Renal pelvis (tissue), 4 donors: ENCODE results near the gene ABLIM1. TPM values are rescaled to one million over a fixed set of nuclear protein-coding genes. Genes with fewer than 3 reads are reported as not detected.

Experiments used
- DNase-seq: peaks from one replicate; pipeline ENCODE4 v3.0.0-alpha.2; 2013
- polyA plus RNA-seq, 3 donors: library from polyadenylated mRNA; unstranded; fragments of 120-200 nt; gene quantifications; one replicate each; pipeline ENCODE4 v1.2.1, GENCODE V29; 2013; ENCODE audit not compliant: insufficient read length in 3 of 3

The ABLIM1 gene
- polyA plus RNA-seq, 3 donors = 82.3 to 116 (median 108) TPM

DNA sequence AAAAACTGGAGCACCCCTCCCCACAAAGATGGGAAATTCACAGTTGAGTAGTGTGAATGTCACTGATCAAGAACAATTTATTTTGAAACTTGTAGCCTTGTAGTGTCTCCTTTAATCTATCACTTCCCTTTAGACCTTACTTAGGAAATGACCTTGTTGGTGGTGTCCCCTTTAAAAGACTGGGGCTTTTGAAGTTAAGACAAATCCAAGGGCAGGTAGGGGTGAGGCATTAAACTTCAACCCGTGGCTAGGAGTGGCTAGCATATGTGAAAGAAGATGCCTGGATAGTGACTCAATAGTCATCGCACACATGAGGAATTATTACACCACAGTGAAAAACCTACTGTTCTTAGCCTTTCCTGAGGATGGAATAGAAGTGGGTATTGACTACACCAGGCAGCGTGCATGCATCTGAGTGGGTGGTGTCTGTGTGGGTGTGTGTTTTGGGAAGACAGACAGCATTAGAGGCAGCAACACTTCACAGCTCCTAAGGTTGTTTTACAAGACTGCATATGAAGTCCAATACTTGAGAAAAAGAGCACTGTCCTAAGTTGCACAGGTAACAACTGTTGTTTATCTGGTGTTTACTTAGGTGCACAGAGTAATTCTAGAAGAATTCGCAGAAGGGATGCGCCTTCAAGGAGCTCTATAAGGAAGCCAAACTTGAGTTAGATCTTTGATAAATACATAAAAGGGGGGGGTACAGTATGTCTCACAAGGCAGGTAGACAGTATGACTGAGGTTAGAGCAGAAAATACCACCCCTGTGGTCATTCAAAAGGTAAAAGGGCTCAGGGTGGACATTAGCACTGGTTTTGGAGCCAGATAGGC, 32.9 kb downstream of the ABLIM1 start:
- no peak for DNase-seq

DNA sequence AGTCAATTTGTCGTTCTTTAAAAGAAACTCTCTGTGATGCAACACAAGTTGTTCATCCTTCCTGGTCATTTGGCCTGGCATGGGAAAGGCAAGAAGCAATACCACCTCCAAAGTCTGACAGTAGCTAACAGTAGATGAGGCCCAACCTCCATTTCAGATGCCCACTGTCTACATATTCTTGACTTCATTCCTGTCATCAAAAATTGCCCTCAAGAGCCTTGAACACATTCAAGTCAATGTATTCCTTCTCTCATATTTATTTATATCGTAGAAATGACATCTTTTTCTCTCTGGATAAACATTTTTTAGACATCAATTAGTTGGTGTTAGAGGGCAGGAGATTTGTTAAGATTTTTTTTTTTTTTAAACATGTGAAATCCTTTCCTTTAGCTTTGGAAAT, 33.7 kb downstream of the ABLIM1 start:
- no peak for DNase-seq

DNA sequence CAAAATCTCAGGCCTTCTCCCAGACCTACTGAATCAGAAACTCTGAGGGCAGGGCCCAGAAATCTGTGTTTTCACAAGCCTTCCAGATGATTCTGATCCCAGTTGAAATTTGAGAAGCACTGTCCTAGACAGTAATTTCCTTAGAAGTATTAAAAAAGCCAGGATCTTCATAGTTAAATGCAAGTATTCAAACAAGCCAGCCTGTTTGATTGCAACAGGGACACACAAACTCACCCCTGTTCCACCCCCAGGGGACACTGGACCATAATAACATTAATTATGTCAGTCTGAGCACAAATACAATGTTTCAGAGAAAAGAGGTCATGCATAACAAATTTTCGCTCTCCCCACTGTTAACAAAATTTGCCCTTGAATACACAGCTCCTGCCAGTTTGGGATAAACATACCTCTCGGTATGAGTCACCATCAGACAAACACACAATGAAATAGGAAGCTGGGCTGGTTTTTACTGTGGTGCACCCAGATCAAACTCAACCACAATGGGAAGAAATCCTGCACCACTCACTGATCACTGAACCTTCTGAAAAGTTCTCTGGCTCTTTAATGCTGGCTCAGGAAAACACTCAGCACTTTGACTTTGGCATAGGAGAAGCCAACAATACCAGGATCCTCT, 34.3 kb downstream of the ABLIM1 start:
- DNase-seq = no peak

DNA sequence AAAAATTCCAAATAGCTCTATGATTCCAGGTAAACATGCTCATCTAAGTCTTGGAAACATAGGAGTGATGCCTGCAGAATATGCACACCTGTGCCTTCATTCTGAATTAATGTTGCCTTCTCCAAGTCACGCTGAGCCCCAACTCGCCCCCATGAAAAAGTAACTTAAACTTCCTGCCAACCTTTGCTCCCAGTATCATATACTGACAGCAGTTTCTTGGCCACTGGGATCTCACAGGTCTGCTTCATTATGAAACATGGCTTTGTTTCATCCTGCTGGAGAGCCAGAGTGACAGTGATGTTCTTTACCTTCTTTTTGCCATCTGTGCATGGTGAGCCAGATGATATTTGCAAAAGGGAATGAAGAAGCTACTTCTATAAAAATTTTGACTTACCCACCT, 34.9 kb downstream of the ABLIM1 start:
- DNase-seq = no peak

DNA sequence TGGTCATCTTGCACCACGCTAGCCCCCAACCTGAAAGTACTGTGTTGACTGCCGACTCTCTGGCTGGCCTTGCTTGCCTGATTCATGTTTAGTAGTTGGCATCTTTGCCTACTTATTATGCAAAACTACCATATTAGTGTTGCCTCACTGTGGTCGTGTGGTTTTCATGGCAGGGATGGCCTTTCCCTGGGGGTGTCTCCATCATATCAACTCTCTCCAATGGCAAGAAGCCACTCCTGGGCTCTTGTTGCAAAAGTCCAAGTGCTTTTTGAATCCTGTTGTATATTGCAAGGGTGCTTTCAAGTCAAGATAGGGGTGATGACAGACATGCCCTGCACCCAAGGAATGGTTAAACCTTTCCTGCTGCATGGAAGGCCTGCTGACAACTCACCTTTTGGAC, 39.4 kb downstream of the ABLIM1 start:
- no peak for DNase-seq

DNA sequence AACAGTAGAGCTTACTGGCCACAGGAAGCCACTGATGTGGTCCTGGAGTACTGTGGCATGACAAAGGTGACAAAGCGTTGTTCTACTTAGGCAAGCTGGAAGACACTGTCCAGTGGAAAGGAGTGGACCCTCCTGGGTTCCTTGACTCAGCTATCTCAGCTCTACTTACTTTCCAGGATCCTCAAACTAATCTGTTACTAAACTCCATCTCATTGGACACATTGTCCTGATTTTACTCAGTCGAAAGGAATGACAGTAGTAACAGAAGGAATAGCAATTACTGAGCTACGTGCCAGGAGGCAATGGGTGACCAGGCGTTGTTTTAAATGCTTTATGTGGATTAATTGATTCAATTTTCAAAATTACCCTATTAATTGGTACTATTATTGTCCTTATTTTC, 41.6 kb downstream of the ABLIM1 start:
- DNase-seq = no peak

DNA sequence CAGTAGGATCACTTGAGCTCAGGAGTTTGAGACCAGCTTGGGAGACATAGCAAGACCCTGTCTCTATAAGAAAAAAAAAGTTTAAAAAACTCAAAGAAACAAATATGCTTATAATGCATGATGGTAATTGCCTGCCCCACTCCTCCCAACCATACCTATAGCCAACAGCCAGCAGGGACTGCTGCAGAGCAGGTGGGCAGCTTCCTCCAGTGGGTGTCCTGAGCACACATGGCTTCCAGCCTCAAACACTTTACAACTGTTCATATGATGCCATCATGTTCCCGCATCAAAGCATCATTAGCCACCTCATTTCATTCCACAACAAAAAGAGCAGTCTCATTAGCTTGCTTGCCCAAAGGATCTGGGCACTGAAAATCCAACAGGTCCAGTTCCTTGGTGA, 42.0 kb downstream of the ABLIM1 start:
- DNase-seq = no peak

DNA sequence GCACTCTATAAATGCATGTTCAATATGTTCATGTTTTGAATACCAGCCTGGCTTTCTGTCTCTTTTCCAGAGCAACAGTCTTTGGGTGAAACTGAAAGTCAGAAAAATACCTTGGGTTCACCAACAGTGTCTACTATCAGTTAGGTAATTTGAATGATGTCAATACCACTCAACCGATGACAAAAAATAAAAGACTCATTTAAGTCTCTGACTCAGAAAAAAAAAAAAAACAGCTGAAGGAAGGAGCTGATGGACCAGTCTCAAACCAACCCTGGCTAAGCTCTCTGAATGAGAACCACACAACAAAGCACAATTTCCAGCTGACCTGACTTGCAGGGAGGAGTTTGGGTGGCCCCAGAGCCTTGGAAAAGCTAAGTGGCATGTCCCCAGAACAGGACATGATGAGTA, 42.5 kb downstream of the ABLIM1 start:
- no peak for DNase-seq

DNA sequence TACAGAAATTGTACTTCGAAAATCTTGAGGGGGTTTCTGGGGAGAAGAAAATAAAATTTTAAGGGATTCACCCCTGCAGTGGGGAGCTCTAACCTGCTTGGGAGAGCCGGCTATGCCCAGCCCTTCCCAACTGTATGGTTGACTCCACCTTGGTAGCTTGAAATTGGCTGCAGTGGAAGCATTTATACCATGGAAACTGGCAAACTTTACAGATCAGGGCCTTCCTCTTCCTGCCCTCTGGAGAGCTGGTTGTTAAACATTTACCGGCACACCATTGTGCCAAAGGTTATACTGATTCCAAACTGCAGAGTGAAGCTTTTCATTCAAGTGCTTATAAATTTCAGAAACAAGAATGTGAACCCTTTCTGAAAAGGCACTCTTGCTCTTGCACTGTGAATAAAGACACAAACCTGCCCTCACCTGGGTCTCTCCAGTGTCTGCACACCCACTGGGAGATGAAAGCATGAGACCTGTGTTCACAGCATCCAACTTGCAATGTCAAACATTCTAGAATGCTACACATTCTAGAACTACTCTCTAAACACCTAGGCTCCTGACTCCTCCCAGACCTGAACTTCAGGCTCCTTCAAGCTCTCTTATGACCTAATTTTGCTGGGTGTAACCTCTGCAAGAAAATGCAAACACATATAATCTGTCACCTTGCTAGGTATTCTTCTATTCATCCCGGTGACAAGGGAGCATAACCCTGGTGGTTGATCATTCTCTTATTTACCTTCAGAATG, 44.7 kb downstream of the ABLIM1 start:
- peak; percentile 56 for DNase-seq

DNA sequence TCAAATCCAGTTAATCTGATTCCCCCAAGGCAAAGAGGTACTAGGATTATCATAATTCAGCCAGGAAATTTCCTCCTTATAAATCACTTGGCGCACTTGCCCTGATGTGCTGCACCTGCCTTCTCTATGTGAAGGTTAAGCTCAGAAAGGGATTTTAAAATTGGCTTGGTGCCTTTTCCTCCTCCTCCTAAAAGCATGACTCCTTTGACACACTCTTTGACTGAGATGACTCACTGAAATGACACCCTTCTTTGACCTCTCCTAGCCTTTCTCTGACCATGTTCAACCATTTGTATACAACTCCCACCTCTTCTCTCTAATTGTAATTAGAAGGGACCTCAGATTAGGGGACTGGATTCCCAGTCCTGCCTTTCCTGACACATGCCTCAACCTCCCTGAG, 46.5 kb downstream of the ABLIM1 start:
- DNase-seq = no peak

DNA sequence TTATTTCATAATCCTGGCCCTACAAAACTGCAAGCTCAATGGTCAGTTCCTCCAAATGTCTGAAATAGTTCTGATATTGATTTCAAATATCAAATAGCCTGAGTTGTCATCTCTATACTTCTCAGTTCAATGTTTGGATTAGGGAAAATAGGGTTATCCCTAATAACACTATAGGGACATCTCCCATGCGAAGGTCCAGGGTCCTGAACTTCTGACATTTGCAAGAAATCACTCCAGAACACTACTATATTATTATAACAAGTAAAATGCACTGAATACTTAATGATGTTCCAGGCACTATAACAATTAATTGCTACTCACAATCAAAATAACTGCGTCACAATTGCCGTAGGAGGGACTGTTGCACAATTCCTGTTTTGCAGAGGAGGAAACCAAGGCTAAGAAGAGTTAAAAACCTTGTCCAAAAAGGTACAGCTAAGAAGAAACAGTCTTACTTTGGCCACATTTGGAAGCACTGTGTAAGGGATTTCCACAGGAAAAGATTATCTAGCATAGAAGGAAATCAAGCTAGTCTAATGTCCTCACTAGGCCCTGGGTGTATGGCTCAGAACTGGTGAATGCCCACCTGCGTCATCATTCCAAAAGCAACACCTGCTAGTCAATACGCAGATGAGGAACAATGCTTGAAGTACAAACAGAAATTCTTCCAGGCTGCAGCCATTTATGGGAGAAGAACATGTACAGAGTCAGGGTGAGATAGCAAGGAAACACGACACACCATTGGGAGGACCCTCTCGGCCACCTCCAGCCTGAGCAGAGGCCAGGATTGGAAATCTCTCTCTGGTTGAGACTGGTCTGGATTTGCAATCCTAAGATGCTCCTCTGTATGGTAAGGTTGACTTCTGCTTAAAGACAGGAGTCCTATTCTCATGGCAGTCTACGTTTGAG, 48.3 kb downstream of the ABLIM1 start:
- no peak for DNase-seq

DNA sequence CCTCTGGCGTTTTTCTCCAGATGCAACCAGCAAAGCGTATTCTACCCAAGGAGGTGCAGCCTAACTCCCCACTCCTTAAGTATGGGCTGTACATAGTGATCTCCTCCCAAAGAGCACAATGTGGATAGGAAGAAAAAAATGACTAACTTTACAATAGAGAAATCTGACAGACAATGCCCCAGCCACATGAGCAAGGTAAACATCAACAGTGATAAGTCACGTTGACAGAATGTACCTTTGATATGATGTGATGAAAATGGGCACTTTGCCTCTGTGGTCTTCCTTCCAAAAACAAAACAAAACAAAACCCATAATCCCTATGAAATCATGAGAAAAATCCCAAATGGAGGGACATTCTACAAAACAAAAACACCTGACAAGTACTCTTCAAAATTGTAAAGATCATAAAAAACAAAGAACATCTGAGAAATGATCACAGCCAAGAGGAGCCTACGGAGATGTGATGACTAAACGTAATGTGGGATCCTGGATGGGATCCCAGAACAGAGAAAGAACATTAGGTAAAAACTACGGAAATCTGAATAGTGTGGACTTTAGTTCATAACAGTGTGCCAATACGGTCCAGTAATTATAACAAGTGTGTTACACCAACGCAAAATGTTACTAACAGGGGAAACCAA, 50.6 kb downstream of the ABLIM1 start:
- no peak for DNase-seq

DNA sequence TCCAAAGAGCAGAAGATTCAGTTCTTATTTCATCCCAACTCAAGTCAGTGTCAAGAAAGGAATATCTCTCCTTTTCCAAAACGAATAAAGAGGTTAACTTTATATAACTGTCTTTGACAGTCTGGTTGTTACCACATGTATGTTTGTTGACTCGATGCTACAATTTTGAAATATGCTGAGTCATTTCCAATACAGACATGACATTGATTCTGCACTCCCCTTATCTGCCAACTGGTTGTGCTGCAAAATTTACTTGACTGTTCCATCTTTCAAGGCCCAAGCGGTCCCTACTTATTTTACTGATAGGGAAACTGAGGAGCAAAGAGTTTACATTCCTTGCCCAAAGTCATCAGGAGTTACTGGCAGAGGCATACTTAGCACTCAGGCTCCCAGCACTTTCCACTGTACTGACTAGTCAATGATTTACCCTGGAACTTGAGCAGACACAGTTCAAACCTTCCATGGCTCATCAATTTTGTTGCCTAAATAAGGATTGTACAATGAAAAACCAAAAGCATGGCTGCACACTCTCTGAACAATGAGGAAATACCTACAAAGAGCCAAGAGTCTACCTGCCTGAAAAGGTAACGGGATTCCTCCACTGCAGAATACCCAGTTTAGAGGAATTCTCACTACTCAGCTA, 52.8 kb downstream of the ABLIM1 start:
- DNase-seq = peak; percentile 61

DNA sequence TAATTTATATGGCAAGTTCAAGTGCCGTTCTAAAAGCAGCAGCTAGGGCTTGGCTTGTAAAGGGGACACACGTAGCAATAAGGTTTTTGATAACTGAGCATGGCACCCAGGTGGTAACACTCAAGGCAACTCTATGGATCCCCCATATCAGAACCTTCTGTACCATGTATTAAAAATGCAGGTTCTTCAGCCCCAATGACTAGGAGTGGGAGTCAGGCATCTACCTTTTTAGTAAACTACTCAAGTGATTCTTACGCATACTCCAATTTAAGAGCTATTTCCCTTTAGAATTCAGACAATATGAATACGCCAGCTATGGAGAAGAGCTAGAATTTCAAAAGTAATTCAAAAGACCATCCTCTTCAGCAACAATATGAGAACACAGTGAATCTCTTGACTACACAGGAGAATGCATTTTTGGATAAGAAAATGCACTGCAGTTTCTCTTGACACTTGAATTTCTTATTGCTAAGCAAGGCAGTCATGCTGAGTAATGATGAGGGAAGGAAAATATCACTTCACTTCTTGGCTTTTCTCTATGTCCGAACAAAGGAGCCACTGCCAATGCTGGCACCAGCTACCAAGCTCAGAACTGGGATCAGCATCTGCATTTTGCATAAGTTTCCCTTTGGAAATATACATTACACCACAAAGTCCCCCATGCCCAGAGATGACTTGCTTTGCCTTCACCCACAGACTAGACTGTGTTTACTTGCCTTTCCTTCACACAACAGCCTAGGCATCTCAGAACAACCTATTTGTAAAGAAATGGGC, 53.5 kb downstream of the ABLIM1 start:
- no peak for DNase-seq

DNA sequence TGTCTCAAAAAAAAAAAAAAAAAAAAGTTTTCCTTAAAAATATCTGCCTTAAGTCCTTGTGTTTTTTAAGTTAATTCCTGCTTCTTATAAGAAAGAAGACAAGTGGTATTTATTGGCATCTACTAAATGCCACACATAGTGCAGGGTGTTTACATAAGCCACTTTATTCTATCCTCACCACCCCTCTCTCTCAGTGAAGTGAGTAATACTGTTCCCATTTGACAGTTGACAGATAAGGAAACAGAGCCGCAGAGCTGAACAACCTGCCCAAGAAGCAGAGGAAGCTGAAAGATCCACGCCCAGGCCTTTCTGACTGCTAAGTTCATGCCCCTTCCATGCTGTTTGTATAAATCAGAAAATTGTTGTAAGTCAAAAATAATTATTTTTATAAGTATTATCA, 54.1 kb downstream of the ABLIM1 start:
- DNase-seq = no peak

DNA sequence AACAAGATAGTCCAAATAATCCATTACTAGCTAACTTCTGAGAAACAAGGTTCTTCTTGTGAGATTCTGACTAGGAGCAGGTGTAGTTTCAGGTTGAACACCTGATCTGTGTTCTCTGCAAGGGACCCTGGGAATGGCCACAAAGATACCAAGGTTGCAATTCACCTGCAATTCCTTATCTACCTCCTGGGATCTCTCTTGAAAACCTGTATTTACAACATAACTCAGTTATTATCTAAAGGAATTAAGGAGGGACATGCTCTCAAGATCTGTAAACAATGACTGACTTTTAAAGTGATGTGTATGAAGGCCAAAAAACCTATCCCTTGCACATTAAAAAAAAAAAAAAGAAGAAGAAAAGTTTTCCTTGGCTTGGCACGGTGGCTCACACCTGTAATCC, 54.8 kb downstream of the ABLIM1 start:
- no peak for DNase-seq

DNA sequence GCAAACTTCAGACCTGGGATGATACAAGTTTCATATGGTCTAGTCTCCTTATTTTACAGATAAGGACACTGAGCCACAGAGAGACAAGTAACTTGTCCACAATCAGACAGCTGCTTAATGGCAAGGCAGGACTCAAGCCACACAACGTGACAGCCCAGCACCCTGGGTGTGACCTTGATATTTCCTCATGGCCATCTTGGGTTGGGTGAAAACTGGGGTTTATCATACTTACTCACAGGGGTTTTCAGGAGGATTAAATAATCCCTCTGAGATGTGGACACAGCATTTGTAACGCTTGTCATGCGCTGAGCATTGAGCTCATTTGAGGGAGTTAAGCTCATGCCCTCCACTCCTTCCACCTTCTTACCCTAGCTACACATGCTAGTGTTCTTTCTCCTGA, 58.0 kb downstream of the ABLIM1 start:
- no peak for DNase-seq

DNA sequence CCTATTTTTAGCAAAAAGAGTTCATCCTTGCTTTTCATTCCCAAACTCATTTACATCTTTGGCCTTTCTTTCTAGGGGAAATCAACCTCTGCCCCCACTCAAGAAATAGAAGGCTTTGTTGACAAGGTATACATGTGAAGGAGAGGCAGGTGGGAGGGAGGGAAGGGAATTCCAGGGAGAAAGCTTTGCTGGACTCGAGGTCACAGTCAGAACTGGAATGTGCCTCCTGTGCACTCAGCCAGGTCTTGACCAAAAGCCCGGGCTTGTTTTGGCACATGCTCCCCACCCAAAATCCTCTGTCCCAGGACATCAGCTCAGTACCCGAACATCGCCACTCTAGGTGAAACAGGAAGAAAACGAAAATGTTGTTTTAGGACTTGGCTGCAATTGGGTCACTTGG, 61.3 kb downstream of the ABLIM1 start:
- no peak for DNase-seq

DNA sequence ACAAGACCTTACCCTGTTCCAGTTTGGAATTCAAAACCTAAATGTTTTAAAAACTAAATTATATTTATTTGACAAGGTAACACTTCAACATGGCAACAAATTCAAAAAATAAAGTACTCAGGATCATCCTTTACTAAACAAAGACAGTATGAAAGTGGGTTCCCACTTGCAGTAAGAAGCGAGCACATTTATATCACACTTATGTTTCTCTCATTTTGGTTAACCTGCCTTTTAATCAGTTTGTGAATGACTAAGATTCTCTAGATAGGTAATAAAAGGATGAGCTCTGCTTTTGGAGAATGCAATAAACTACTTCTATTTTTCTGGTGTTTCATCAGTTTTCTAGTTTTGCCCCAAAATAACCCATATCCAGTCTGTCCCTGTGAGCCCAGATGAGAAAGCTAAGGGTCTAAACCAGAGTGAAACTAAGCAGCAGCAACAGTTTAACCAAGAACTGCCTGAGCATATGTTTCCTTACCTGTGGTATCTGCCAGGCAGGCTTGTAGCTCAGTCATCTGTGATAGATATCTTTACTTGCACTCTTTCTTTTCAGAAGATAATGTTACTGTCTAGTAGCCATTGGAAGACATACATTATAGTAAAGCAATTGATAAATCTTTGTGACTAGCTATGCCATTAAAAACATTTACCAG, 64.1 kb downstream of the ABLIM1 start:
- DNase-seq = no peak
